ENCODE measurements around the gene CCNT2.
"Not testable (repeated sequence)": the region's sequence is repeated elsewhere in the genome, so short reads cannot be mapped to it uniquely, and the experiment has no call there.

CCNT2 gene

GRCh38 chr2:134919341-134920210 lies 954 bp downstream of the CCNT2 start:
- peak; percentile 16 for DNase-seq

DNA sequence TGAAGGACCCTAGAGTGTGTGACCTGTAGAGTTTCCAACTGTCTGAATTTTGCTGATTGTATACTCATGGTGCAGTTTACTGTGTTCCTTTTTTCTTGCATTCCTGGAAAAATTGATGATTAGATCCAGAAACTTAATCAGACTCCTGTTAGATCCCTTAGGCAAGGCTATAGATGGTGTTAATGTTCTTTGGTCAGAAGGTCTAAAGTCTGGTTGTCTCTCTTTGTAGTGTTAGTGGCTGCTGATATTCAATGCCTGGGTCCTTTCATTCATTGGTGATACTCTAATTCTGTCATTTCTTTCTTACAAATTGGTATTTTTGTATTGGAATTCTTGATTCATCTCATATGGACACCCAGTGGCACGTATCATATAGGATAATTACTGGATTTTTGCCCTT lies 6.3 kb downstream of the CCNT2 start:
- DNase-seq: no peak

- DNase-seq: no peak
These were observed 7.8 kb downstream of the CCNT2 start for GRCh38 chr2:134926231-134926931.

GRCh38 chr2:134927195-134927594 lies 8.6 kb downstream of the CCNT2 start:
- peak; percentile 48 for DNase-seq

DNA sequence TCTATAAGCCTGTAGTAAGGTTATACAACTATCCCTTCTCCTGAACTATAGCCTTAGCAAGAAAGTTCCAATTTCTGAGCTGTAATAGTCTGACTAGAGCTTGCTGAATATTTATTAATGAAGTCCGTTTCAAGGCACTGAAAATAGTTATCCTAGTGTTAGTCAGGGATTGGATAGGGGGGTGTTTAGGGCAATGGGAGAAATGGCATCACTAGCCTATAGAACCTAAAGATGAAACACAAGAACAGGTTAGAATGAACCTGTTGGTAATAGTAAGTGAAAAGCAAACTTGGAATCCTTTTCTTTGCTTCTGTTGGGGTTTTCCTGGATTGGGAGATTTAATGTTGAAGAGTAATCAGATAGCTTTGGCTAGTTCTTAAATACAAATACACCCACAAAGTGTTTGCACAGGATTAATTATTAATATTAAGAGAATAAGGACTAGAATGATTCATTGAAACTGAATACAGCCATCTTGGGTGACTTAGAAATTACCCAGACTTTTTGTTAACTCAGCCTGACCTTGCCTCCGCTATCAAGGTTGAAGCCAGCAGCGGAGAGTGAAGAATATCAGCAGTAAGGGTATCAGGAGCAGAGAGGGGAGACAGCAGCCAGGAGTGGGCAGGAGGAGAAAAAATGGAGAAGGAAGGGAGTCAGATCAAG lies 14.4 kb downstream of the CCNT2 start:
- DNase-seq: no peak

DNA sequence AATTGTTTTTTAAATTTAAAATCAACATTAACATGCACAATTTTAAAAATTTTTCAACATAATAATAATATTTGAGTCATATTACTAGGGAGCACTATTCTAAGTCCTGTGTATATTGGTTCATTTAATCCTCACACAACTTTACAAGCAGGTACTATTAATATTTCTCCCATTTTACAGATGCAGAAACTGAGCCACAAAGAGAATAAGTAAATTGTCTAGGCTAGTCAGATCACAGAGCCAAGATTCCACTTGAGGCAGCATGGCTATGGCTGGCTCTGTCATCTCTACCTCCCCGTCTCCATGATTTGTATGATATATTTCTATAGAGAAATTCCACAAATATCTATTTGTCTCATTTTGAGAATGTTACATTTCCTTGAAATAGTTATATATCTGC lies 15.1 kb downstream of the CCNT2 start:
- DNase-seq: no peak

DNA sequence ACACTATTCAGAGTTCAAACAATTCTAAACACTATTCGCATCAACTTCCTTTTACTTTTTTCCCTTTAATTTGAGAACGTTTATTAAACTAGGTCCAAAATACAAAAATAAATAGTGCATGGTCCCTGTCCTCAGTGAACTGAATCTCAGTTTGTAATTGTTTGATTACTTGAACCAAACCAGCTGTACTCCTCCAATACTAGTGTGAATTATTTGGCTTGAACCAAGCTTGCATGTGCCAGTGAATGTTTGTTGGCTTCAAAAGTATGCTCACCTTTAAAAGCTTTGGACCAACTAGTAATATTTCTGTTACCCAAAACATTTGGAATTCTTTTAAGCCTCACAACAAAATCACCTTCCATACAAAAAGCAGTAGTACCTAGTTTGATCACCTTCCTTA lies 15.5 kb downstream of the CCNT2 start:
- DNase-seq: no peak

DNA sequence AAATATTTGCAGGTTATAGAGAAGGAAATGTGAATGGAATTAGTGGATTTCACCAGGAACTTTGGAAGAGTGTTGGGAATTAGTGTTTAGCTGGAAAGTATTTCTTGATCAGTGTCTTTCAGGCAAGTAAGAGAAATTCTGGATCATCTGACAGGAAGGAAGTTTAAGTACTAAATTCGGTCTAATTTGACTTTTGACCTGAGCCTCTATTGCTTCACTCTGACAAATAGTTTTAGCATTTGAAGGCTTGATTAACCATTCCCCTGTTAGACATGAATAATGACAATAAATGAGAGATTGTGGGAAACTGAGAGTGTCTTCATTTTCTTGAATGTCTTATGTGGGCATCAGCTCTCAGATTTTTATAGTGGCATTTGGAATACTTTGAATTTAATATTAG lies 16.0 kb downstream of the CCNT2 start:
- DNase-seq: no peak

- no peak for DNase-seq
These were observed 18.1 kb downstream of the CCNT2 start for GRCh38 chr2:134936691-134937090.

DNA sequence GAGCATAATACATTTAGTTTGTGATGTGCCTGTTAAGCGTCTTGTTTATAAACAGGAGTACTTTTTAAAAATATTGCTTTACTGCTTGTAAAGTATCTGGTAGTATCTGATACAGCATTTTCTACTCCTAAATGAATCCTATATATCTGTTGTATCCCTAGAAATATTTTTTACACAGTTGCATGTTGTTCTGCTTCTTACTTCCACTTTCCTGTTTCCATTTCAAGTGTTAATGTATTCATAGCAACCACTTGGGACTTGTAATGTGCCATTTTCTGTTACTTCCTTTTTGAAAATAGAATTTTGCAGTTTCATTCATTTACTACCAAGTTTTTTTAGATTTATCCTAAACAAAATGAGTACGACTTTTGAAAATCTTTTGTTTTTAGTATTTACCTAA lies 24.9 kb downstream of the CCNT2 start:
- no peak for DNase-seq

GRCh38 chr2:134944975-134945374 lies 26.4 kb downstream of the CCNT2 start:
- DNase-seq: no peak

- DNase-seq: no peak
These were observed 27.5 kb downstream of the CCNT2 start for GRCh38 chr2:134946073-134946472.

GRCh38 chr2:134949981-134950708 lies 31.5 kb downstream of the CCNT2 start:
- DNase-seq: no peak

DNA sequence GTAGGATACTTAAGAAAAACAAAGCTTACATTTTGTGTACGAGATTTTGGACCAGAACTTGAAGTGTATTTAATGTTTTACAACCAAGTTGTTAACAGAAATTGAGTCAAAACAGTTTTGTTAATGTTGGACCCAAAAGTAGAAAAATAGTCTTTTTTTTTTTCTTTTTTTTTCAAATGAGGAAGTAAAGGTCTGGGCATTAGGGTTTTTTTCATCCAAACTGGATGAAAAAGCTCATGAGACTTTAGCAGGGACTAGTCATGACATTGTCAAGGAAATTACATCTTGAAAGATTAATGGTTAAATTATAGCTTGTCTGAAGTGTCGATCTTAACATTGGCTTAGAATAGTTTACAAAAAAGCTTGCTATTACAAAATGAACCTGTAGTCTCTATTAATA lies 32.3 kb downstream of the CCNT2 start:
- no peak for DNase-seq

GRCh38 chr2:134952608-134953007 lies 34.0 kb downstream of the CCNT2 start:
- peak; percentile 5 for DNase-seq

DNA sequence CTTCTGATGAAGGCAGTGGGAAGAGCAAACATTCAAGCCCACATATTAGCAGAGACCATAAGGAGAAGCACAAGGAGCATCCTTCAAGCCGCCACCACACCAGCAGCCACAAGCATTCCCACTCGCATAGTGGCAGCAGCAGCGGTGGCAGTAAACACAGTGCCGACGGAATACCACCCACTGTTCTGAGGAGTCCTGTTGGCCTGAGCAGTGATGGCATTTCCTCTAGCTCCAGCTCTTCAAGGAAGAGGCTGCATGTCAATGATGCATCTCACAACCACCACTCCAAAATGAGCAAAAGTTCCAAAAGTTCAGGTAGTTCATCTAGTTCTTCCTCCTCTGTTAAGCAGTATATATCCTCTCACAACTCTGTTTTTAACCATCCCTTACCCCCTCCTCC lies 35.4 kb downstream of the CCNT2 start:
- no peak for DNase-seq

DNA sequence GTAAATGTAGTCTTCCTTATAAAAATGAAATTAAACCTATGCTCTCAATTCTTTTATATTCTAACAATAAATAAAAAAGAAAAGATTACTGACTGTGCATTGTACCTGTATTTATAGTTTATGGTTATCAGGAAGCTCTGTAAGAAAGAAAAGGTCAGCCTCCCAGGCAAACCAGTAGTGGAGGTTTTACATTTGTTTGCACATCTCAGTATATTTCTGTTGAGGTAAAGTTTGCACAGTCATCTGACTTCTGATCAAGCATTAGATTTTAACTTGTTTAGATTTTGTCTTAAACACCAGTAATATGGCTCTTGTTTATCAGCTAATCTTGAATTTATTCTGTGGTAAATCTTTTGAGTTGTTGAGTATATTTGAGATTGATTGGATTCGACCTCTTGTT lies 37.1 kb downstream of the CCNT2 start:
- no peak for DNase-seq

DNA sequence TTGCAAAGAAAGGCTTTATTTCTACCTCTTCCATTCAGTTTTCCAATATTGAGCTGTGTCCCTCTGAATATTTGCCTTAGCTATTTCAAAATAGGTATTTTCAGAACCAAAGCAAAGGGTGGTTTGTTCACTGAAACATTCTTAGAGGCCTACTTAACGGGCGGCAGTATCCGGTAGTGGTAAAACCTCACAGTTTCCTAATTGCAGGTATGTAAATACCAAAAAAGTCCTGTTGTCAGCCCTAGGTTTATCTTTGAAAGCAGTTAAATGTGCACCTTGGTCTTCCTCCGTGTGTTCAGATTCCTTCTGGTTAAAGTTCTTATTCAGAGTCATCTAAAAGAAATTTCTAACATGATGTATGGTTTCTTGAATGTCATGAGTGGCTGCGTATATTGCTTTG lies 38.9 kb downstream of the CCNT2 start:
- DNase-seq: no peak

GRCh38 chr2:134967166-134967565 lies 48.5 kb downstream of the CCNT2 start:
- not testable (repeated sequence) for DNase-seq

DNA sequence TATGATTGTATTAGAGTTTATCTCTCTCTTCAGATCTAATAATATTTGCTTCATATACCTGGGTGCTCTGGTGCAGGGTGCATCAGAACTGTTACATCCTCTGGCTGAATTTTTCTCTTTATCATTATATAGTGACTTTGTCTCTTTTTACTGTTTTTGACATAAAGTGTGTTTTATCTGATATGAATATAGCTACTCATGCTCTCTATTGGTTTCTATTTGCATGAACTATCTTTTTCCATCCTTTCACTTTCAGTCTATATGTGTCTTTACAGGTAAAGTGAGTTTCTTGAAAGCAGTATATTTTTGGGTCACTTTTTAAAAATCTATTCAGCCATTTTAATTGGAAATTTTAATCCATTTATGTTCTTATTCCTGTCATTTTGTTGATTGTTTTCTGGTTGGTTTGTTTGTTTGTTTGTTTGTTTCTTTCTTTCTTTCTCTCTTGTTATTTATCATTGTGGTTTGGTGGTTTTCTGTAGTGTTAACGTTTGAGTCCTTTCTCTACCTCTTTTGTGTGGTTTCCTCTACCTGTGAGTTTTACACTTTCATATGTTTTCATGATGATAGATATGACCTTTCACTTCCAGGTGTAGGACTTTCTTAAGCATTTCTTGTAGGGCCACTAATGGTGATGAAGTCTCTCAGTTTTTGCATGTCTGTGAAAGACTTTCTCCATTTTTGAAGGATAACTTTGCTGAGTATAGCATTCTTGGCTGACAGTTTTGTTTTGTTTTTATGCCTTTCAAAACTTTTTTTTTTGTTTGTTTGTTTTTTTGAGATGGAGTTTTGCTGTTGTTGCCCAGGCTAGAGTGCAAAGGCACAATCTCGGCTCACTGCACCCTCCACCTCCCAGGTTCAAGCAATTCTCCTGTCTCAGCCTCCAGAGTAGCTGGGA lies 54.9 kb downstream of the CCNT2 start:
- no peak for DNase-seq

GRCh38 chr2:134975281-134976009 lies 56.8 kb downstream of the CCNT2 start:
- no peak for DNase-seq

Data from fibroblast of upper back skin (primary cell).